ENCODE data around the gene GFM2.

DNA sequence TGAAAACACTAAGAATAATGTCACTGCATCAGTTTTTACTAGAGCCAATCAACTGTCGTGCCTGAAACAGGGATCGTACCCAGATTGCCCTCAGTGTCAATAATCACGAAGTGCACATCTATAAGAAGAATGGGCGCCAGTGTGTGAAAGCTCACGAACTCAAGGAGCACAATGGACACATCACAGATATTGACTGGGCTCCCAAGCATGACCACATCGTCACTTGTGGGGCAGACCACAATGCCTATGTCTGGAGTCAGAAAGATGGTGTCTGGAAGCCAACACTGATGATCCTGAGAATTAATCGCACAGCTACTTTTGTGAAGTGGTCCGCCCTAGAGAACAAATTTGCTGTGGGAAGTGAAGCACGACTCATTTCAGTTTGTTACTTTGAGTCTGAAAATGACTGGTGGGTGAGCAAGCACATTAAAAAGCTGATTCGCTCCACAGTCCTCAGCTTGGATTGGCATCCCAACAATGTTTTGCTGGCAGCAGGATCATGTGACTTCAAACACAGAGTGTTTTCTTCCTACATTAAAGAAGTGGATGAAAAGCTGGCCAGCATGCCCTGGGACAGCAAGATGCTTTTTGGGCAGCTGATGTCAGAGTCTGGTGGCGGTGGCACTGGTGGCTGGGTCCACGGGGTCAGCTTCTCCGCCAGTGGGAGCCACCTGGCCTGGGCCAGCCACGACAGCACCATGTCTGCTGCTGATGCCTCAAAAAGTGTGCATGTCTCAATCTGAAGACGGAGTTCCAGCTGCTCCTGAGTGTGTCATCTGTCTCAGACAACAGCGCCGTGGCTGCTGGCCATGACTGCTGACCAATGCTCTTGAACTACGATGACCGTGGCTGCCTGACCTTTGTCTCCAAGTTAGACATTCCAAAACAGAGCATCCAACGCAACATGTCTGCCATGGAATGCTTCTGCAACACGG, 32.3 kb upstream of the GFM2 start:
- TF ChIP-seq, protein P1, sequence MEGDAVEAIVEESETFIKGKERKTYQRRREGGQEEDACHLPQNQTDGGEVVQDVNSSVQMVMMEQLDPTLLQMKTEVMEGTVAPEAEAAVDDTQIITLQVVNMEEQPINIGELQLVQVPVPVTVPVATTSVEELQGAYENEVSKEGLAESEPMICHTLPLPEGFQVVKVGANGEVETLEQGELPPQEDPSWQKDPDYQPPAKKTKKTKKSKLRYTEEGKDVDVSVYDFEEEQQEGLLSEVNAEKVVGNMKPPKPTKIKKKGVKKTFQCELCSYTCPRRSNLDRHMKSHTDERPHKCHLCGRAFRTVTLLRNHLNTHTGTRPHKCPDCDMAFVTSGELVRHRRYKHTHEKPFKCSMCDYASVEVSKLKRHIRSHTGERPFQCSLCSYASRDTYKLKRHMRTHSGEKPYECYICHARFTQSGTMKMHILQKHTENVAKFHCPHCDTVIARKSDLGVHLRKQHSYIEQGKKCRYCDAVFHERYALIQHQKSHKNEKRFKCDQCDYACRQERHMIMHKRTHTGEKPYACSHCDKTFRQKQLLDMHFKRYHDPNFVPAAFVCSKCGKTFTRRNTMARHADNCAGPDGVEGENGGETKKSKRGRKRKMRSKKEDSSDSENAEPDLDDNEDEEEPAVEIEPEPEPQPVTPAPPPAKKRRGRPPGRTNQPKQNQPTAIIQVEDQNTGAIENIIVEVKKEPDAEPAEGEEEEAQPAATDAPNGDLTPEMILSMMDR (IDR thresholded peaks at IDR 0.05; ENCODE audit: poor library complexity, severe bottlenecking), result no peak
- no peak for TF ChIP-seq MXI1 (conservative IDR thresholded peaks at IDR 0.05; ENCODE audit: poor library complexity, severe bottlenecking)
